Caco-2 (cell line): ENCODE data around the gene KRTAP3-3. TPM values are rescaled to one million over a fixed set of nuclear protein-coding genes. Genes with fewer than 3 reads are reported as not detected.

ENCODE experiments used
- BruUV-seq: library from RNA; stranded (reverse); fragments of 400-500 nt; replicated peaks from 2 replicates; lab custom pipeline; 2021; lab: Mats Ljungman, UMichigan
- CTCF ChIA-PET: fragments of 300-600 bp; sonication (Branson Sonifier 250); formaldehyde crosslinking; loops from one replicate; lab custom pipeline; 2022; ENCODE audit warnings: antibody characterized with exemption; lab: Charles Lee
- POLR2A ChIA-PET: fragments of 300-600 bp; sonication (Branson Sonifier 250); formaldehyde crosslinking; loops from one replicate; lab custom pipeline; 2022; ENCODE audit warnings: antibody characterized with exemption; lab: Charles Lee
- DNase-seq, 2 experiments: peaks; one replicate each; pipeline versions ENCODE4 v3.0.0 to v3.0.0-alpha.2; 2020 to 2022
- H3K27me3 ChIP-seq: replicated peaks from 2 replicates; pipeline ENCODE4 v1.6.0; 2011; ENCODE audit warnings: low read length; ENCODE audit not compliant: control insufficient read depth, insufficient read depth
- H3K36me3 ChIP-seq: 2 replicates; pipeline ENCODE4 v1.5.1; 2011; ENCODE audit warnings: low read length; ENCODE audit not compliant: control insufficient read depth, insufficient read depth
- H3K4me1 ChIP-seq: fragments of 250-450 bp; sonication (Bioruptor Pico); 2 replicates; pipeline ENCODE4 v1.5.1; 2020; ENCODE audit warnings: mild to moderate bottlenecking
- H3K4me3 ChIP-seq: 2 replicates; pipeline ENCODE4 v1.5.1; 2011; ENCODE audit warnings: low read depth, mild to moderate bottlenecking, control low read depth, low read length
- H3K9me3 ChIP-seq: fragments of 250-450 bp; sonication (Bioruptor Pico); 2 replicates; pipeline ENCODE4 v1.5.1; 2020; ENCODE audit warnings: mild to moderate bottlenecking, moderate library complexity
- H3K27ac Mint-ChIP-seq: one replicate; pipeline ENCODE4 v1.8.0; 2022; ENCODE audit warnings: mixed read lengths; ENCODE audit not compliant: unreplicated experiment
- H3K27me3 Mint-ChIP-seq: one replicate; pipeline ENCODE4 v1.8.0; 2022; ENCODE audit warnings: mixed read lengths; ENCODE audit not compliant: insufficient read depth, unreplicated experiment
- H3K36me3 Mint-ChIP-seq: one replicate; pipeline ENCODE4 v1.8.0; 2022; ENCODE audit warnings: mild to moderate bottlenecking, mixed read lengths; ENCODE audit not compliant: insufficient read depth, unreplicated experiment
- H3K4me1 Mint-ChIP-seq: one replicate; pipeline ENCODE4 v1.8.0; 2022; ENCODE audit warnings: low read depth, mixed read lengths; ENCODE audit not compliant: unreplicated experiment
- H3K4me3 Mint-ChIP-seq: one replicate; pipeline ENCODE4 v1.8.0; 2022; ENCODE audit warnings: mild to moderate bottlenecking, moderate library complexity, mixed read lengths; ENCODE audit not compliant: unreplicated experiment
- H3K9me3 Mint-ChIP-seq: one replicate; pipeline ENCODE4 v1.8.0; 2022; ENCODE audit warnings: mixed read lengths; ENCODE audit not compliant: unreplicated experiment
- CTCF ChIP-seq, 2 experiments: fragments of 200-600 bp in 1 of 2; IDR thresholded peaks; 1 replicate in 1 of 2; 2 replicates in 1 of 2; pipeline versions ENCODE4 v1.5.1 to v1.8.0; 2011 to 2022; ENCODE audit warnings: antibody characterized with exemption in 1 of 2, control low read depth in 1 of 2, inconsistent platforms in 1 of 2, low read depth in 1 of 2, low read length in 1 of 2, mild to moderate bottlenecking in 1 of 2, moderate library complexity in 1 of 2; ENCODE audit not compliant: insufficient read depth in 1 of 2, severe bottlenecking in 1 of 2, unreplicated experiment in 1 of 2
- intact Hi-C: fragments of 100-400 bp; cut with micrococcal nuclease; formaldehyde crosslinking; loops from one replicate; pipeline ENCODE4 v1.10.0; 2022; ENCODE audit not compliant: unreplicated experiment
- total RNA-seq: library from RNA; stranded (reverse); gene quantifications from 2 replicates; pipeline ENCODE4 v1.2.3, GENCODE V29; 2022

Gene KRTAP3-3
- total RNA-seq, 1 experiment from 2014 or later = not detected

GRCh38 chr17:41015454-41015853 is 21.5 kb upstream of the KRTAP3-3 start:
- no peaks in the 10 kb centered on the region for H3K36me3 Mint-ChIP-seq
- peak overlapping the region; percentile 31 for H3K27ac Mint-ChIP-seq
- Histone ChIP-seq H3K27me3 (no peaks in the 10 kb centered on the region), H3K4me3 (no peak overlapping the region), H3K36me3 (no peaks in the 10 kb centered on the region), H3K4me1 (peaks cover 46% of the 10 kb centered on the region), H3K9me3 (peaks cover 6% of the 10 kb centered on the region; the same call in 1 of the 2 replicates)
- H3K4me1 Mint-ChIP-seq = peaks cover 33% of the 10 kb centered on the region
- intact Hi-C loops = no loop called here
- H3K9me3 Mint-ChIP-seq = peaks cover 37% of the 10 kb centered on the region
- TF ChIP-seq CTCF (IDR thresholded peaks at IDR 0.05; ENCODE audit: insufficient read depth in 1 of 2, low read depth in 1 of 2, low read length in 1 of 2, severe bottlenecking in 1 of 2, unreplicated experiment in 1 of 2) = no peak
- no peaks in the 10 kb centered on the region for H3K27me3 Mint-ChIP-seq
- BruUV-seq = no TSS peak
- no peak overlapping the region for H3K4me3 Mint-ChIP-seq
- ChIA-PET POLR2A (no interaction called here), CTCF (no interaction called here)
- DNase-seq = no peak

GRCh38 chr17:41013606-41014005 is 19.6 kb upstream of the KRTAP3-3 start:
- peaks cover 10% of the 10 kb centered on the region for H3K36me3 Mint-ChIP-seq
- H3K4me3 Mint-ChIP-seq = no peak overlapping the region
- no peaks in the 10 kb centered on the region for H3K27me3 ChIP-seq
- H3K4me3 ChIP-seq = no peak overlapping the region
- no peak overlapping the region for H3K27ac Mint-ChIP-seq
- peaks cover 6% of the 10 kb centered on the region; the same call in 1 of the 2 replicates for H3K9me3 ChIP-seq
- POLR2A ChIA-PET = no interaction called here
- DNase-seq = no peak
- H3K9me3 Mint-ChIP-seq = peaks cover 37% of the 10 kb centered on the region
- intact Hi-C loops = no loop called here
- H3K4me1 Mint-ChIP-seq = peaks cover 50% of the 10 kb centered on the region
- TF ChIP-seq CTCF (IDR thresholded peaks at IDR 0.05; ENCODE audit: insufficient read depth in 1 of 2, low read depth in 1 of 2, low read length in 1 of 2, severe bottlenecking in 1 of 2, unreplicated experiment in 1 of 2) = no peak
- CTCF ChIA-PET = no interaction called here
- H3K4me1 ChIP-seq = peaks cover 57% of the 10 kb centered on the region
- no peaks in the 10 kb centered on the region for H3K27me3 Mint-ChIP-seq
- no peaks in the 10 kb centered on the region for H3K36me3 ChIP-seq
- no TSS peak for BruUV-seq

- Histone ChIP-seq H3K4me1 (peaks cover 58% of the 10 kb centered on the region), H3K4me3 (no peak overlapping the region), H3K9me3 (peaks cover 6% of the 10 kb centered on the region; the same call in 1 of the 2 replicates), H3K36me3 (no peaks in the 10 kb centered on the region), H3K27me3 (no peaks in the 10 kb centered on the region)
- CTCF ChIA-PET = no interaction called here
- POLR2A ChIA-PET = no interaction called here
- H3K36me3 Mint-ChIP-seq = peaks cover 14% of the 10 kb centered on the region
- no peak overlapping the region for H3K4me3 Mint-ChIP-seq
- H3K27ac Mint-ChIP-seq = peak overlapping the region; percentile 69
- peaks cover 52% of the 10 kb centered on the region for H3K4me1 Mint-ChIP-seq
- no TSS peak for BruUV-seq
- H3K9me3 Mint-ChIP-seq = peaks cover 37% of the 10 kb centered on the region
- no peak for TF ChIP-seq CTCF (IDR thresholded peaks at IDR 0.05; ENCODE audit: insufficient read depth in 1 of 2, low read depth in 1 of 2, low read length in 1 of 2, severe bottlenecking in 1 of 2, unreplicated experiment in 1 of 2)
- no peak for DNase-seq
- intact Hi-C loops = no loop called here
- H3K27me3 Mint-ChIP-seq = no peaks in the 10 kb centered on the region
Observed at GRCh38 chr17:41013181-41013580, 19.2 kb upstream of the KRTAP3-3 start.
